GM18868 (cell line): ENCODE results near the gene DLGAP5.

Source experiments
- ATAC-seq: cut with Tn5 transposase; IDR thresholded peaks from one replicate; pipeline ENCODE4 v1.9.1; 2021; ENCODE audit warnings: mild to moderate bottlenecking, moderate library complexity; ENCODE audit not compliant: unreplicated experiment

The DLGAP5 gene

GRCh38 chr14:55188686-55189295 is 2.6 kb downstream of the DLGAP5 start:
- no peak for ATAC-seq

DNA sequence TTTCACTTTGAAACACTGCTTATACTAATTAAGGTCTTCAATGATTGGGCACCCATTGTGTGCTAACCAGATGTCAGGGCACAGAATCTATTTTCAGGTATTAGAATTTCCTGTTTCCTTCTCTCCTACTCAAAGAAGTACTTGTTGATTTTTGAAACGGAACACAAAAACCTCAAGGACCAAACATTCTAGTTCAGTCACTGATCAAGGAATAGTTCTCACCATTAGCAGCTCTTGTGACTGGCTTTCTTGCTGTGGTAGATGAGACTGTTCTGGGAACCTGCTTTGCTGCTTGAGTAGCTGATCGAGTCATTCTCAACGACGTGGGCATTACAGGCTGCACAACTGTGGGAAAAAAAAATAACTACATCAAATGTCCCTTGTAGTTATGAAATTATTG is 11.0 kb downstream of the DLGAP5 start:
- ATAC-seq, result peak; percentile 96

GRCh38 chr14:55180006-55180405 is 11.4 kb downstream of the DLGAP5 start:
- ATAC-seq, result no peak

DNA sequence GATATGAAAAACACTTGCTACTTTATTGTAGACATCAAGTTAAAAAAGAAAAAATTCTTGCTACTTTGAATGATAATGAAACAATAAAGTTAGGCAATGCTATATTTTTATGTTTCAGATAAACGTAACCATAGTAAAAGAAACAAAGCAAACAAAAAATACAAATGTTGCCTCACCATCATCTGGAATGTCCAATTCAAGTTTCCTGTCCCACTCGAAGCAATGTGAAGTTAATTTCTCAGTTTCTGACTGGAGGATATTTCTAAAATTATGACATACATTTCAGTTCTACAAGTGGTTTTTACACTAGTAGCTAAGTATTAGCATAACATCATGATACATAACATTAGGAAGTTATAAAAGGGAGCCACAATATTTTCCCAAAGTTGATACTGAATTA is 20.9 kb downstream of the DLGAP5 start:
- ATAC-seq, result no peak

DNA sequence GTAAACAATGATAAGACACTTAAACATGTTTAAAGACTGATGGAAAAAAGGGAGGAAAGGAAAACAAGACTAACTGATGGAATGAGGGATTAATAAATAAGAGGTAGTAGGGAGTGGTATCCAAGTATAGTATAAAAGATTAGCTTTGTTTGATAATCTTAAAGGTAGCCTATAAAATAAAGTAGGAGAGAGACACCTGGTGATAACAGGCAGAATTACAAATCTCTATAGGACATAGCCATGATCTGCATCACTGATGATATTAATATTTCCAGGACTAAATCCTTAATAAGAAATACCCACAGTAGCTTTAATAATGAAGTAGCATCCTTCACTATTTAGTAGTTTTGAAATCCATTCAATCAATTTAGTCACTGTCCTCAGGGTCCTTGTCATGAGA is 30.4 kb downstream of the DLGAP5 start:
- ATAC-seq, result no peak

DNA sequence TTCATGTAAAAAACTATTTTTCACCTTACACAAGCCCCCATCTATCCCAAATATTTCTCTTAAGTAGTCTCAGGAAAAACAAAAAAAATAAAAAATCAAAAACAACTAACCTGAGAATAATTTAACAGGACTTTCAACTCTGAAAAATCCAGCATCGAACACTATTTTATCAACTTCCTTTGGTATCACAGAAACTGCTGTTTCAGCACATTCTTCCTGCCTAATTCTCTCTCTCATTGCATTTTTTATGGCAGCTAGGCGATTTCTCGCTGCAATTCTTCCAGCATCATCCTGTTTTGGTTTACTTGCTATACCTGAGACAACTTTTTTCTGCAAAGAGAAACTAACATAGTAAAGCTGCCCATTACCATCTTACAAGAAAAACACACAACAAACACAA is 33.0 kb downstream of the DLGAP5 start:
- no peak for ATAC-seq

DNA sequence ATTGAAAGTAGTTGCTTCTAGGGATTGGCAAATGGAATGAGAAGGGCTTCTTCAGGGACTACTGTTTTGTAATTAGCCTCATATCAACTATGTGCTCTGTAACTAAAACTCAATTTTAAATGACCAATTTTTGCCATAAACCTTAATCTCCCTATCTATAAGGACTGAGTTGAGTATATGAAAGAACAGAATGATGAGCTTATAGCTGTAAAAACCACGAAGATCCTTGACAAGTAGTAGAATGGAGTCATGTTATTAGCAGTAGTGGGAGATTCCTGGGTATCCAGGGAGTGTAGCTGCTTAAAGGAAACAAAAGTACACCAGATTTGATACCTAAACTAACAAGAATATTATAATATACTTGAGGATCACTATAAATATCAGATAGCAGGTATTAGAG is 34.3 kb downstream of the DLGAP5 start:
- ATAC-seq, result no peak

DNA sequence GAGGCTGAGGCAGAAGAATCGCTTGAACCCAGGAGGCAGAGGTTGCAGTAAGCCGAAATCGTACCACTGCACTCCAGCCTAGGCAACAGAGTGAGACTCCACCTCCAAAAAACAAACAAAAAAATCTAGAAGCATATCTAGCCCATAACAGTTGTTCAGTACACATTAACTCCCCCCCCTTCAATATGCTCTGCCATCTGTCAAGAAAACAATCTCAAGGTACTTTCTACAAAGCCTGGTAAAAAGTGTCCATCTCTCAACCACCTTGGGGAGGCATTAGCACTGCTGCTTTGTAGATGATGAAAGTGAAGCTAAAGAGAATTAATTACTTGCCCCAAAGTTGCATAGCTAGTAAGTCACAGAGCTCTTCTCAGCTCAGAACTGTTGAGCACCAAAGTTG is 37.4 kb downstream of the DLGAP5 start:
- no peak for ATAC-seq

- no peak for ATAC-seq
Measured at GRCh38 chr14:55152052-55152753, 39.2 kb downstream of the DLGAP5 start.

DNA sequence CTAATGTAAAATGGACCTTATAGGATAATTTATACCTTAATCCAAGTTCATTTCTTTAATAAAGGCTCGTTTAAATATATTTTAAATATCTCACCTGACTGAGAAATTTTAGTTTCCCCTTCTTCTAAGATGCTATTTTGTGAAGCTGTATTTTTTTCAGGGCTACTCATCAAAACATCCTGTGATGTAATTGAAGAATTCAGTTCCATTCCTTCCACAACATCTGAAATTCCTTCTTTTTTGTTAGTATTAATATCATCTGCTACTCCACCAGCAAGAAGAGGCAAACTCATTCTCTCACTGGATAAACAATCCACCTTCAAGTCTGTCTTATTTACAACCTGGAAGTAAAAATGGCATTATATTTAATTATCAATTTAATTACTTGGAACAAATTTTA is 39.8 kb downstream of the DLGAP5 start:
- no peak for ATAC-seq

DNA sequence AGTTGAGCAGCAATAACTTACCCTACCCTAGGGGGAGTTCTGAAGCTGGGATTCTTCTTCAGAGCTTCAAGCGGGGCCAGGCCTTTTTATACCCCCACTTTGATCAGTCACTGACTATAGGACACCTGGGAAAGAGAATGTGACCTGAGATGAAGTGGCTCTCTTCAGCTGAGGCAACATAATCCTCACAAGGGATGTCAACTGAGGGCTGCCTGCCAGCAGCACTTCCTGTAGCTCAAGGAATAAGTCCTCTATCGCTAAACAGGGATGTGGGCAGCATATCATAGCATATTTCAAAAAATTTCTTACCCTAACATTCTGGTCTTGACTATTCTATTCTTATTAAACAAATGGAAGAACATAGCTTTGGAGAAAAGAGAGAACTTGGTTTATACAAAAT is 45.0 kb downstream of the DLGAP5 start:
- no peak for ATAC-seq

- no peak for ATAC-seq
Measured at GRCh38 chr14:55142466-55142865, 48.9 kb downstream of the DLGAP5 start.

DNA sequence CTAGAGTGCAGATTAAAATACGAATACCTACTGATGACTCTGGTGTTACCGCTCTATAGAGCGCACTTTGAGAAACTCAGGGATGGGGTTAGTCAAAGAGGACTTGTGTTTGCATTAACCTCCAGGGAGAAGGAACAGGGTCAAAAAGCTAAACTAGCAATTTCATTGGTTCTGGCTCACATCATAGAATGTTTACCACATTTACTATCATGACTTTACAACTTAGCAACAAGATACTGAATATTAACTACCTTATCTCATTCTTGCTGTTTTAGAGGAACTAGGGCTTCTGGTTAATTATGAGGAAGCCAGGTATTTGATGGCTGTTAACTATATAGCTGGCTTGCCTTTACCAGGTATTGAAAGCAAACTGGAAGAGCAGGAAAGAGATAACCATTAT is 49.6 kb downstream of the DLGAP5 start:
- no peak for ATAC-seq

- ATAC-seq, result no peak
Measured at GRCh38 chr14:55139696-55140509, 51.5 kb downstream of the DLGAP5 start.

DNA sequence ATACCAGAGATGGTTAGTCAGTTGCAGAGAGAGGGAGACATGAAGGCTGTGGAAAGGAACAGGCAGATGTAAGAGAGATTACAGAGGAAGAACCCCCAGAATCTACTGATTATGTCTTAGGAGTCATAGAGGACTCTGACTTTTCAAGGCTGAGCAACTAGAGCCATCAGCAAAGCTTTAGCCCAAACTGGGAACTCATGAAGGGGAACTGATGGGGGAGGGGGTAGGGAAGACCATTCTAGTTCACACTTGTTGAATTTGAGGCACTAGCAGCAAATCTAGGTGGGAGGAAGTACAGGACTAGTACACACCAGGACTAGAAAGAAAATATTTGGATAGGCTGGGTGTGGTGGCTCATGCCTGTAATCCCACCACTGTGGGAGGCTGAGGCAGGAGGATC is 52.2 kb downstream of the DLGAP5 start:
- no peak for ATAC-seq

GRCh38 chr14:55138091-55138490 is 53.3 kb downstream of the DLGAP5 start:
- no peak for ATAC-seq

- no peak for ATAC-seq
Measured at GRCh38 chr14:55136885-55137786, 54.2 kb downstream of the DLGAP5 start.

- ATAC-seq, result no peak
Measured at GRCh38 chr14:55136241-55136640, 55.1 kb downstream of the DLGAP5 start.

DNA sequence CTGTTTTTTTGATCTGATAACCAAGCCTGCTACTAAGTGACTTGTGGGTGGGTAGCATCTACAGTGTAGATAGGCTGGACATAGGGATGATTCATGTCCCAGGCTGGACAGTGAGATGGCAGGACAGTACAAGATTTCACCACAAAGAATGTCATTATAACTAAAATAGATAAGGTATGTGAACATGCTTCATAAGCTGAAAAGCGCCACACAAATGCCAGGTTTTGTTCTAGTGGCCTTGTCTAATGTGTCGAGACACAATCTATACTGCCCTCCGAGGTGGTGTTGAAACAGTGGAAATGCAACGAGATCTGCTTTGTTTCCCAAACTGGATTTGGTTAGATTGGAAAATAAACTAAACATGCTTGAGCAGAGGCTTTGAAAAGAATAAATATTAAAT is 58.0 kb downstream of the DLGAP5 start:
- ATAC-seq, result no peak

DNA sequence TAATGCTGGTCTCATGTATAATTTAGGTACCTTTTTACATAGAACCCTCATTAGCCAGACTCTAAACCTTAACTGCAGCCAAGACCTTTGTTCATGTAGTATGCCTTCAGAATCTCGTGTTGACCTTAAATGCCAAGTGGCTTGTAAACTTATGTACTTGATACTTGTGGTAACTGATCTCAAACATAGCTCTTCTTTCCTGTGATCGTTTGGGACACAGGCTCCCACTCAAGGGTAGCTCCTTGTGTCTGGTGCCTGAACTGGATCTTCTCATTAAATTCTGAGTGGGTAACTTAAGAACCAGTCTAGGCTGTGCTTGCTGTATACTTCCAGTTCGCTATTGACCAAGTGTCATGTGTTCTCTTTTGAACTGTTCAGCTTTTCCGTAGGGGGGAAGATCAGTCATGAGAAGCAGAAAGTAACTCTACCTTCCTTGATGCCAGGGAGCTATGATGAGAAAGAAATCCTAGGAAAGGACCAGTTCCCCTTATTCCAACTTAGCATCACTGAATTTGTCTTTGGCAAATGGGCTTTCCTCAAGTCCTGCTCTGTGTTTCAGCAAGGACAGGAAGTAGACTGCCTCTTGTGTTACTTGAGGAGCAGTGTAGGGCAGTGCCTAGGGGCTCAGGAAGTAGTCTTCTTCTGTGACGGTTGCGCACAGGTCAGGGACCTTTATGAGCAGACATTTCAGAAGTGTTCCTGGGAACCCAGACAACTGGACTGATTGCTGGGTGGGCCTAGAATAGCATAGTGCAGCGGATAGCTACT is 59.8 kb downstream of the DLGAP5 start:
- ATAC-seq, result no peak
